Amniotic stem cell (primary cell): ENCODE data around the gene KRT31.
"Not testable (repeated sequence)": the region's sequence is repeated elsewhere in the genome, so short reads cannot be mapped to it uniquely, and the experiment has no call there.

ENCODE experiments used
- DNase-seq: peaks from one replicate; lab custom pipeline; 2025; lab: John Stamatoyannopoulos, UW

KRT31 gene

DNA sequence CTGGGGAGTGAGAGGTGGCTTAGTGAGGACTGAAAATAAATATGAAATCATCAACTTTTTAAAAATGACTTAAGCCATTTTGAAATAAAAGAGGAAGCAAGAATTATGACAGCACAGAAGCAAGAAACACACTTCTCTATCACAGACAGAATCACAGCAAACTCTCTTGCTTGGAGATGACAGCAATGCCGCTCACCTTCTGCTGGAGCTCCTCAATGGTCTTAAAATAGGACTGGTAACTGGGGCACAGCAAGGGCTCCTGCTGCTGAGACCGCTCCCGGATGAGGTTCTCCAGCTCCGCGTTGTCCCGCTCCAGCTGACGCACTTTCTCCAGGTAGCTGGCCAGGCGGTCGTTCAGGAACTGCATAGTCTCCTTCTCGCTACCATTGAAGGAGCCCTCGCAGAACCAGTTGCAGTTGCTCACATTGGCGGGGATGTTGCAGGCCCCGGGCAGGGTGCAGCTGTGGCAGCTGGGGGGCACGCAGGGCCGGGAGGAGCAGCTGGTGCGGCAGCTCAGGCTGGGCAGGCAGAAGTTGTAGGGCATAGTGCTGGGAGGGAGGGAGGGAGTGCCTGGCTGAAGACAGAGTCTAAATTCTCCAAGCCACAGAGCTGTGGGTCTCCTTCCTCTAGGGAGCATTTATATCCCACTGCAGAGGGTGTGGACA, at the start of gene KRT31:
Gene KRT31, minus strand, starts transcription at position 613 of the 665 bp plus-strand sequence. Its CDS starts 69 bp downstream, at position 544.
- DNase-seq, result no peak

DNA sequence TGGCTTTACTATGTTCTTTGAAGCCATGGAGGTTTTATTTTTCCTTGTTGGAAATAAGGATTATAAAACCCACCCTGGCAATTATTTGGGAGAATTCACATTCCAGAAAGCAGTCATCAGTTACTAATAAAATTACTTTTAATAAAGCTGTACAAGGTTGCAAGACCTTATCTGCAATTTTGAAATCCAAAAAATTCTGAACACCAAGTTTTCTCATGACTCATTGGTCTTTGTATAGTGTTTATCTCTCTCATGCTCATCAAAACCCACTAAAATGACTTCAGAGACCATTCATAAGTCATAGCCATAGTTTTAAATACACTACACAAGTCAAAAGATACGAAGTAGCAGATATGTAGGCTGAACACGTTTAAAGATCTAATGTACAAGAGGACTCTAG, 49.4 kb upstream of the KRT31 start:
- no peak for DNase-seq

DNA sequence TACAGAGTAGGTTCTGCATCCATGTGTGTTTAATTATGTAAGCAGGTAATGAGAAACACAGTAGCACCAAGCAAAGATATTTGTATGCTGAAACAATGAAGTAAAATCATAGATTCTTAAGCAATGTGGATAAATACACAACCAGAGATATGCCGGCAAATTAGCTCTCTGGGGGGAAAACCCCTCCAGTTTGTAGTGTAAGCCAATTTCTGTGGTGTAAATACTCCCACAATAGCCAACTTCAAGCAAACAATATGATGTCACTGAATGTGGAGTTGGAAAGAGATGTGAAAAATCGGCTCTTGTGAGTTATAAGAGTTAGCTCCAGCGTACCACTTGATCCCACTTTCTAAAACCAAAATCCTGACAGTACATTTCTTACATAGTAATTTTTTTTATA, 47.2 kb upstream of the KRT31 start:
- no peak for DNase-seq

DNA sequence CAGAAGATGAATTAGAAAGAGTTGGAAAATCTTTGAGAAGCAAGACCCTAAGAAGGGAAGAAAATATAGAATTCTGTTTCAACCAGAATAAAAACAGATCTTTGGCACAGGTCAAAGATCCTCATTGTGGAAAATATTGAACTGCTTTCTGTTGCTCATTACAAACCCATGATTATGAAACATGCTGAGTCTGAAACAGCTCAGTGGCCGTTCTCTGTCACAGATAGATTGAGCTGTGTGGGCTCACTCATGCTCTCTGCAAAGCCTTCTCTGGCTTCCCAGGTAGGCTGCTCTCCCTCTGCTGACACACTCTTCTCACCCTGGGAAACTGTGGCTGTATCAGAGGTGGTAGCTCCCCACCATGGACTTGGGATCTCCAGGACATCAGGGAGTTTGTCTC, 46.8 kb upstream of the KRT31 start:
- DNase-seq, result no peak

DNA sequence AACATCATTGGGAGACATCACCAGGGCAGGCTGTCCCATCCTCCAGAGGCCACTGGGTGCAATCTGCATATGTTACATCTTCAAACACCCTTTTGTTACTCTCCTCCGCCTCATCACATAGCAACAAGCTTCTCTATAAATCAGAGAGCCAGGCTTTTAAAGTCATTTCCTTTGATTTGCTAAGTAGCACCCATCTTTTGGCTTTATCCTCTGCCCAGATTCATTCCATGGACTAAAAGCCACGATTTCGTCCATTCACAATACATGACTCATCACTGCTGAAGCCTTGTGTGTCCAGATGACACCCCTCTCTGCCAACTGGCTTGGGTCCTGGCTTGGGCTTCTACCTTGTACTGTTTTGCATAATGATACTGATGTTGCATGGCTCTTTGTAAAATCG, 45.3 kb upstream of the KRT31 start:
- no peak for DNase-seq

DNA sequence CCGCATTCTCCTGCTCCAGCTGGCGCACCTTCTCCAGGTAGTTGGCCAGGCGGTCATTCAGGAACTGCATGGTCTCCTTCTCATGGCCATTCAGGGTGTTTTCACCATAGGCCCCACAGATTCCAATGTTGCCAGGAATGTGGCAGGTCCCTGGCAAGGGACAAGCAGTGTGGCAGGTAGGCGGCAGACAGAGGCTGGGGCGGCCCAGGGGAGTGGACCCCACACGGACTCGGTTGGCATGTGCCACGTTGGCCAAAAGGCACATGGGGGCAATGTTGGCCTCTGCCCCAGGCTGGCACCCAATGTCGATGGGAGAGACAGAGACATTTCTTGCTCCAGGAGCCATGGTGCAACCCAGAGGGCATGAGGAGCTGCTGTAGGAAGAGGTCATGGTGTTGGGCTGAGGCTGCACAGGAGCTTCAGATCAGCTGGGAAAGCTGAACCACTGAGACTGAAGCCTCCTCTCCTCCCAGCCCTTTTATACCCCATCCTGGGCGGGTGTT, 43.2 kb upstream of the KRT31 start, which contains the start of gene KRT38:
Gene KRT38, minus strand, starts transcription at position 453 of the 503 bp plus-strand sequence. Its CDS starts 62 bp downstream, at position 391.
- DNase-seq, result no peak

DNA sequence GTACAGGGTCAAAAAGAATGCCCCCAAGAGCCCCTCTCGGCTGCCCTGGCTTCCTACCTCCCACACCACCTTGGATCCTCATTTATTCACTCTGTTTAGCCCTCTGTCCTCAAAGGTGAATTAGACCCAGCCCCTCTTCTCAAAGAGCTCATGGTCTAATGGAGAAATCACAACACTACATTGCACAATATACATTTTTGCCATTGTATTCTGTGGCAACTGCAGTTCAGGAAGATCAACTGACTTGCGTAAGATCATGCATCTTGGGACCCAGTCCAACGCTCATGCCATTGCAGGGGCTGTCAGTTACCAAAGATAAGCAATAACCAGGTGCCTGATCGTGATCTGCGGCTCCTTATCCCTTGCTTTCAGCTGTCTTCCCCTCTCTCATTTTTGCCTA, 42.0 kb upstream of the KRT31 start:
- no peak for DNase-seq

DNA sequence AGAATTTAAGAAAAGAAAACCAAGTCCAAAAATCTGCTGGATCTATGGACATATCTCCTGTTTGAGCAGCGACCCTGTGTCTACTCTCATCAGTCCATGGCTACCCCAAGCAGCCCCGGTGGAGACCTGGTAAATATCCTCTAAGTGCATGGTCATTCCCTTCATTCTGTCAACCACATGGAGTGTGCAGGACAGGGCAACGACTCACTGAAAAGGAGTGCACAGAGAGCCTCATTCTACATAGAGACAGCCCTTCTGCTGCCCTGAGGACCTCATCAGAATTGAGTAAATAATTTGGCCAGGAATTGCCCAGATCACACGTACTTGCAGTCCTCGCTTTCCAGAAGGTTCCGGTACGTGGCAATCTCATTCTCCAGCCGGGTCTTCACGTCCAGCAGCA, 40.4 kb upstream of the KRT31 start:
- no peak for DNase-seq

DNA sequence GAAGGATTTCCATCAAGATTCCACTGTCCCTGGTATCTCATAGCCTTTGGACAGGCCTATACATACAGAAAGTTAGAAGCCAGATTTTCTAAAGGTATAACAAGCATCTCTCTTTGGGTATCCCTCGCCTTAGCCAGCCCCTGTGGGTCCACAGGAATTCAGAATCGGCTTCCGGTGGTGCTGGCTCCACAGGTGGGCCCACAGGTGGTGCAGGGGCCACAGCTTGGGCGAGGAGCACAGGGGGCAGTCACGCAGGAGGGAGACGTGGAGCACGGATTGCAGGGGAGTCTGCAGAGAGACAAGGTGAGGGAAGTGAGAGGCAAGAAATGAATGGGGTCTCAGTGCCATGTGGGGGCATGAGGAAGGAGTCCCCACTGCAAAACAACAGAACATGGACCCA, 39.8 kb upstream of the KRT31 start:
- DNase-seq, result no peak

DNA sequence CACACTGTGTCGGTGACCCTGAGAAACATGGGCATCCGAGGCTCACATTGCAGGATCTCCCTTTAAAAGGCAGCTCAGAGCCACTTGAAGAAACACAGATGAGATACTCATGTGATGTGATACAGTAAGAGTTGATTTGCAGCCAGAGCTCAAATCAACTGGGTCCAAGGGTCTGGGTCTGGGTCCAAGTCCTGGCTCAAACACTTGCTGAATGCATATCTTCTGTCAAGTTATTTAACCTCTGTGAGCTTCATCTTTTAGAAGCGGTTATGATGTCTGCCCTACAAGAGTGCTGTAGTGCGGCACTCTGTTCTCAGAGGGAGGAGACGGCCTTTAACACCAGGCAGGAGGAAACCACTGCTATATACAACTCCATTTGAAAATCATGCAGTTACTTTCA, 37.0 kb upstream of the KRT31 start:
- DNase-seq, result no peak

DNA sequence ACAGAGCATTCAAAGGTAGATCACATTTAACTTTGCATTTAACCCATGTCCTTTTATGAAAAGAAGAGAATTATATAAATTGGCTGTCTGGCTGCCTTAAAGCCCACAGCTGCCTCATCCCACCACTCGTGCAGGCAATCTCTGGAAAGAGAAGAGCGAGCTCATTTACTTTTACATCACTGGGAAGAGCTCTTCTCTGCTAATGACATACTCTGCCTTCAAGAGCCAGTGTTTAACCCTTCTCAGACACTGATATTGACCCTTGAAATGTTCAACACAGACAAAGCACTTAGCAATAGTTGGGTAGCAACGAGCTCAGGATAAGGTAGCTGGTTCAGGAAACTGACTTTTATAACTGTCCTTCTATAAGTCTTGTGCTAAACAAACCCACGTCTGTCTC, 36.6 kb upstream of the KRT31 start:
- DNase-seq, result no peak

DNA sequence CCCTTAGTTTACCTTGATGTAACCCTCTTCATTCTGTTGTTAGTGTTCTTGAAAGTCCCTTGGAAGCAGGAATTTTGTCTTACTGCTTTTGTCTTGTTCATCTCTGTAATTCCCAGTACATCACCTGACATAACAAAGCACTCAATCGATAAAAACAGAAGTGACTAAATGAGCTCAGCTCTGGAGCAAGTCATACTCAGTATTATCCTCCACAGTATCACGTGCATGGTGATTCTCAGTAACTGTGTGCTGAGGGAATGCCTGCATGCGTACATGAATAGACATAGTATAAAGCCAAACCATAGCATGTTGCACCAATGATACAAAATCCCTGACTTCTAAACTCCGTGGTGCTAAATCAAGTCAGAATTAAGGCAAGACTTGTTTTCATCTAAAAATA, 36.2 kb upstream of the KRT31 start:
- DNase-seq, result no peak

DNA sequence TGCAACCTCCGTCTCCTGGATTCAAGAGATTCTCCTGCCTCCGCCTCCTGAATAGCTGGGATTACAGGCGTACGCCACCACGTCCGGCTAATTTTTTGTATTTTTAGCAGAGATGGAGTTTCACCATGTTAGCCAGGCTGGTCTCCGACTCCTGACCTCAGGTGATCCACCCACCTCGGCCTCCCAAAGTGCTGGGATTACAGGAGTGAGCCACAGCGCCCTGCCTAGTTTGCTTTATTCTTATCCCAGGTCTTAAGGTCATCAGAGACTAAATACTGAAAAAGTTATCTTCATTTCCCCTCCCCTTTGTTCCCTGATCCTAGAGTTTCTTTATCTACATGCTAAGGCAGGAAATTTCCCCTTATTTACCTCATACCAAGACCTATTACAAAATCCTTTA, 33.0 kb upstream of the KRT31 start:
- not testable (repeated sequence) for DNase-seq

DNA sequence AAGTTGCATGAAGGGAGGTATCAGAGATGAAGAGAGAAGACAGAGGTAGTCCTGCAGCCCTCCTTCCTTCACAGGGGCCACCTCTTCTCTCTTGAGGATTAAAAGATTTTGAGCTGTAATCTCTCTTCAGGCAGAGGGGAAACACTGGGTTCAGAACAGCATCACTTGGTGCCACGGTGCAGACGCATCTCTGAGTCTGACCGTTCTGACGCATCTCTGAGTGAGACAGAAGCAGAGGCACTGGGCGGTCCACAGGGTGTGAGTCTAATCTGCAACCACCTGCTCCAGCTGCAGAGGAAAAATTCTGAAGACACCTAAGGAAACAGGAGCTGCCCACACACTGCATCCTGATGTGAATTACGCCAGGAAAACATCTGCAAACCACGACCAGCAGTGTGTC, 32.3 kb upstream of the KRT31 start:
- DNase-seq, result no peak

DNA sequence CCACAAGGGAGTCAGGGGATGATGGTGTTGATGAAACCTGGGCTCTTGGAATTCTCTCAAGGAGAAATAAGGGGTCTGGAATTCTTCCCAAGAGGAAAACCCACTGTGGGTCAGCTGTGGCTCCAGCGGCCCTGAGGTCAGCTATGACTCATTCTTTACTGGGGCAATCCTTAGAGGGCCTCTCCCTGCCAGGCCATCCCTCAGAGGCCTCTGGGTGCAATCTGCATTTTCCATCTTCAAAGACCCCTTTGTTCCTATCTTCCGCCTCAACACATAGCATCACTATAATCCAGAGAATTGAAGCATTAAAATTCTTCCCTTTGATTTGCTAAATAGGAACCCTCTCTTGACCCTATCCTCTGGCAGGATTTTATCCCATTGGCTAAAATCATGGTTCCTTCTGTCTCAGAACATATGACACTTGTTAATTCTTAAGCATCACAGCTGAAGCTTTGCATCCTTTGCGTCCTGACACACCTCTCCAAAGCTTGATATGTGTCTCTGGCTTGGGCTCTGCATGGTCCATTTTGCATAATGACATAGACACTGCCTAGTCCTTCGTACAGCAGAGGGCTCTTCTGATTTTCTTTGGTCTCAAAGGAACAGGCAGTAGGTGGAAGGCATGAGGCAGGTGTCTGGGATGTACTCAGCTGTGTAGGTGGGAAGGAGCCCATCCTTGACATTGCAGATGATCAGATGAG, 31.3 kb upstream of the KRT31 start:
- DNase-seq, result no peak

DNA sequence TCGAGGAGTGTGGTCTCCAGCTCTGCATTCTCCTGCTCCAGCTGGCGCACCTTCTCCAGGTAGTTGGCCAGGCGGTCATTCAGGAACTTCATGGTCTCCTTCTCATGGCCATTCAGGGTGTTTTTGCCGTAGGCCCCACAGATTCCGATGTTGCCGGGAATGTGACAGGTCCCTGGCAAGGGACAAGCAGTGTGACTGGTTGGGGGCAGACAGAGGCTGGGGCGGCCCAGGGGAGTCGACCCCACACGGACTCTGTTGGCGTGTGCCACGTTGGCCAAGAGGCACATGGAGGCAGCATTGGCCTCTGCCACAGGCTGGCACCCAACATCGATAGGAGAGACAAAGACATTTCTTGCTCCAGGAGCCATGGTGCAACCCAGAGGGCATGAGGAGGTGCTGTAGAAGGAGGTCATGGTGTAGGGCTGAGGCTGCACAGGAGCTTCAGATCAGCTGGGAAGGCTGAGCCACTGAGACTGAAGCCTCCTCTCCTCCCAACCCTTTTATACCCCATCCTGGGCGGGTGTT, 26.8 kb upstream of the KRT31 start, which contains the start of gene KRT37:
Gene KRT37, minus strand, starts transcription at position 475 of the 525 bp plus-strand sequence. Its CDS starts 62 bp downstream, at position 413.
- no peak for DNase-seq

DNA sequence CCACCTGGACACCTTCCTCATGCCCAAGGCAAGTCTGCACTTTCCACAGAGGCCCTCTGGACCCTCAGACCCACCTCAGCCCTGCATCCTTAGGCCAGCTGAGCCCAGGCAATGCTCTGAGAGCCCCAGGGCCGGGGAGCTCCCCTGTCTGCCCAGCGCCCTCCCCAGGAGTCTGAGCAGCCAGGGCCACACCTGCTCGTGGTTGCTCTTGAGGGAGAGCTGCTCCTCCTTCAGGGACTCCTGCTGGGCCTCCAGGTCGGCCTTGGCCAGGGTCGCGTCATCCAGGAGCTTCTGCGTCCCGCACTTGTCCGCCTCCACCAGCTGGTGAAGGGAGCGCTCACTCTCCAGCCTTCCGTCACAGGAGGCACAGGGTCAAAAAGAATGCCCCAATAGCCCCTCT, 25.2 kb upstream of the KRT31 start:
- not testable (repeated sequence) for DNase-seq

DNA sequence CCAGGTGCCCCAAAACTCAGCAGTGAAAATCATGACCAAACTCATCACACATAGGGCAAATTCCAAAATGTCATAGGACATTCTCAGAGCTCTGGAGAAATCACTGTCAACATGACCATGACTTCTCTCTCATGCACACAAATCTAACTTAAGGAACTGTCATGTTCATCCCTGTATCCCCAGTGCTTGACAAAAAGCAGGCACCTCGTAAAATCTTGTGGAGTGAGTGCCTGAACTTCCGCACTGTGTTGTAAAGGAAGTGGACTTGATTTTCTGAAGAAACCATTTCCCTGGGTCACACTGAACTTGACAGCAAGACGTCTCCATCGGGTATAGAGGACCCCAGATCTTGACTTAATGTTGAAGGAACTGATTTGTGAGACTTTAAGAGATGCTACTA, 24.2 kb upstream of the KRT31 start:
- DNase-seq, result no peak

DNA sequence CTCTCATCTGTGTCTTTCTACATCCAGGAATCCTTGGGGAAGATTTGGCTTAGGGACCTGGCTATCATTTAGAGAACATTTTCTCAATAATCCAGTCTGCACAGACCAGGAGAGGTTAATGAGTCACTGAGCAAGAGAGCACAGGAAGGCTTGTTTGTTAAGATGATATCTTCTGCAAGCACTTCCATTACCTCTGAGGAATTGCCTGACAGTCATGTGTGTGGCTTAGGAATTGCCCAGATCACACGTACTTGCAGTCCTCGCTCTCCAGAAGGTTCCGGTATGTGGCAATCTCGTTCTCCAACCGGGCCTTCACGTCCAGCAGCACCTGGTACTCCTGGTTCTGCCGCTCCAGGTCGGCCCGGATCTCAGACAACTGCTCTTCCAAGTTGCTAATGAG, 23.7 kb upstream of the KRT31 start:
- no peak for DNase-seq

DNA sequence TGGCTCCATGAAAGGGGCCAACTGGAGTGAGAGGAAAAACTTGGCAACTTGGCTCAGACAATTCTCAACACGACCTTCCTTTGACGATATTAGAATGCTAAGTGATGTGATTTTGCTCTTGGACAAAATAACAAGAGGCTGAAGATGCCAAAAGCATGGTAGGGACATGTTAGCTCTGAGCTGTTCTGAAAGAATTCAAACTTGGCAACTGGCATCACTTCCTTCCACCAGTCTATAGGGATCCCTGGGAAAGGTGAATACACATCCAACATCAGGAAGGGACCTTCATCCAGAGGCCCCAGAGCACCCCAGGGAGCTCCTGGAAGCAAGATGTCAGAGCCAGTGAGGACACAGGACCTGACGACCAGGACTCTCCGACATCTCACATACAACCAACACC, 22.7 kb upstream of the KRT31 start:
- no peak for DNase-seq

DNA sequence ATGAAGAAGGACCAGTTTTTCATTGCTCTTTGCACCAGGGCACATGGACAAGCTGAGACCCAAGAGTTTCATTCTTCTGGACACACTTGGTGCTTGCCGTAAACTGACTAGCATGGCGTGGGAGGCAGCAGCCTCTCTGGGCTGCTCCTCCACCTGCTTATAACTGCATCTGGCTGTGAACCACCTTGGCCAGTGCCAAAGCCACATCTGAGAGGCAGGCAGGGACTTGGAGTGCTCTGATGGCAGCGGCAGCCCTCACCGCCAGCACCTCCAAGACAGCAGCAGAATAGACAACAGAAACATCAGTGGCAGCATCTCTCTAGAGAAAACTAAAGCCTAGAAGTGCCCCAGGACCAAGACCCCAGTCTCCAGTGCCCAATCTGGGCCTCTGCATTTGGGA, 22.3 kb upstream of the KRT31 start:
- no peak for DNase-seq

DNA sequence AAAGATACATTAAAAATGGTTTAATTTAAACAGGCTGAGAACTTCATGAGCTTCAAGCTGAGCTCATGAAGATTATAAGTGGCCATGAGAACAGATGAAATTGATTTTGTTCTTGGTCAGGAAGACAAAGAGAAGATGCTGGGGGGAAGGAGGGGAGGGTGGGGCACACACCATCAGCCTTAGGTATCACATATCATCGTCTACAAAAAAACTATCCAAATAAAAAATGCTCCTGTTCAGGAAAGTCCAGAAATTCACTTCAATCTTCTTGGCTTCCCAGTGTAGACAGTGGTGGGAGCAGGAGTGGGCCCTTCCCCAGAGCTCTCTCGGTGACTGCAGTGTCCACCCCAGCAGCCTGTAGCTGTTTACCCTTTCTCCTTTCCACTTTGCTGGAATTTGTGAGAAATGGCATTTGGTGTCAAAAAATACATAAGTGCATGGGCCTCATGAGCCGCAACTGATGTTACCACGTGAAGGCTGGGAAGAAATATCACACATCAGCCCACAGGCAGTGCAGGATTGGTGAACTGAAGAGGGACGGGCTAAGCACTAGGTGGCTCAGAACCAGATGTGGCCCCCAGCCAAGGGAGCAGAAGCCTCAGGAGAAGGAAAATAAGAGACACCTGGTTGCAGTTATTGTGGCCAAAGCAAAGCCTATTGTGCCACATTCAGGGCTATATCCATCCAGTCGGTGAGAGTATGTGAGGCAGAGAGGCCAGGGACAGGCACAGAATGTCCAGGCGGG, 20.9 kb upstream of the KRT31 start:
- no peak for DNase-seq
